ENCODE data around the gene CCDC102B.

CCDC102B gene

DNA sequence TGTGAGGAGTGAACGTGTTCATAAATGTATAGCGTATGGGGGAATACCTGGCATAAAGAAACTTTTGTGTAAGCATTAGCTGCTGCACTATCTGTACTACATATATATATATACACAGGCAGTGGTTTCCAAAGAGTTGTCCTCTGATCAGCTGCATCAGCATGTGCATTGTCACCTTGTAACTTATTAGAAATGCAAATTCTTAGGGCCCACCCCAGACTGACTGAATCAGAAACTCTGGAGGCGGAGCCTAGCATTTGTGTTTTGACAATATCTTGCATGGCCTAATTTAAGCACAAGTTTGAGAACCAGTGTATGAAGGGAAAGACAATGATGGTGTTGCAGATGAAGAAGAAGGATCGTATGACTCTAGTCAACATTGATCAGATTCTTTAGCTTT, 299.5 kb downstream of the CCDC102B start:
- no peak for ATAC-seq

DNA sequence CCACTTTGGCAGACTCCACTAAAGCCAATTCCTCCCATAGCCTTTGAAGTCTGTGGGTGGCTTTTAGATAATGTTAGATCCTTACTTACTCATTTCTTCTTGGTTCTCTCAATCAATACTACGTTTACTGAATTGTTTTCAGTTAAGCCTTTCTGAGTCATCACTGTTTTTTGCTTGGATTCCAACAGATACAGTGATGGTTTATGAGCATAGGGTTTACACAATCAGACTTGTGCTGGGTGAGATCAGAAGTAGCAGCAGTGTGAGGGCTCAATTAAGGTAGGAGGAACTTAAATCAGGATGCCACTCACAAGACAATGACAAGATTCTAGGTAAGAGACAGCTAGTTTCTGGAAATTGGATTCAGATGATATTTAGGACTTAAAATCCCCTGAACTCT, 305.1 kb downstream of the CCDC102B start:
- no peak for ATAC-seq

Measured in activated CD4-positive, CD25-positive, alpha-beta regulatory T cell treated with anti-CD3 and anti-CD28 coated beads, Interleukin-2, amount 50 U/mL, for 24 hours (primary cell).